Keratinocyte (primary cell): Measurements from ENCODE around the gene OR1A1.

Experiments
- CTCF ChIP-seq, 3 experiments: IDR thresholded peaks in 1 of 3; conservative IDR thresholded peaks in 1 of 3; optimal IDR thresholded peaks in 1 of 3; 2 replicates in 2 of 3; 3 replicates in 1 of 3; pipeline versions ENCODE3 to v1.5.1; 2011; ENCODE audit warnings: low read length in 3 of 3, mild to moderate bottlenecking in 3 of 3, moderate library complexity in 2 of 3, control low read depth in 1 of 3, inconsistent platforms in 1 of 3; ENCODE audit not compliant: insufficient read depth in 2 of 3; ENCODE audit errors: extremely low read depth in 1 of 3
- EZH2 ChIP-seq: IDR thresholded peaks from one replicate; pipeline ENCODE4 v1.6.1; 2012; ENCODE audit warnings: inconsistent platforms, mild to moderate bottlenecking, low read length, moderate library complexity

DNA sequence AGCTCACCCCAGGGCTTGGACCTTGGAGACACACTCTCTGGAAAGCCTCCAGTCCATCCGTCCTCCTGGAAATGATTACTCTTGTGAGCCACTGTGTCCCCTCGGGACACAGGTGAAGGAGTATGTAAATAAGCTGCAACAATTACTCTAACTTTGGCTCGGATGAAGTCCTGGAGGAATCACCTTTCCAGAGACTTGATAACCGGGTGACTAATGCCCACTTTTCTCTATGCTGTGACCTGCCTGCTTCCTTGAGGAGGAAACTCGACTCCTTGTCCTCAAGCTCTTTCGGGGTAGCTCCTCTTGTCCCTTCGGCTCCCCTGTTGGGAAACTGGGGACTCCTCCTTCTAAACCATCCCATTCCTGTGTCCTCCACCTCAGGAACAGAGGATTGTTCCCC lies at the start of gene OR1A1:
- TF ChIP-seq CTCF (optimal IDR thresholded peaks at IDR 0.05 in 1 of 3, IDR thresholded peaks at IDR 0.05 in 1 of 3, conservative IDR thresholded peaks at IDR 0.05 in 1 of 3; ENCODE audit: extremely low read depth in 1 of 3, insufficient read depth in 2 of 3, low read length in 3 of 3) (no peak), EZH2 (no peak)
